NCI-H82 treated with DMSO at 0.1 percent for 48 hours (cell line): Measurements from ENCODE around the gene FYN.

Experiments
- DNase-seq: peaks from one replicate; lab custom pipeline; 2025; ENCODE audit not compliant: unreplicated experiment; lab: John Stamatoyannopoulos, UW

FYN gene

DNA sequence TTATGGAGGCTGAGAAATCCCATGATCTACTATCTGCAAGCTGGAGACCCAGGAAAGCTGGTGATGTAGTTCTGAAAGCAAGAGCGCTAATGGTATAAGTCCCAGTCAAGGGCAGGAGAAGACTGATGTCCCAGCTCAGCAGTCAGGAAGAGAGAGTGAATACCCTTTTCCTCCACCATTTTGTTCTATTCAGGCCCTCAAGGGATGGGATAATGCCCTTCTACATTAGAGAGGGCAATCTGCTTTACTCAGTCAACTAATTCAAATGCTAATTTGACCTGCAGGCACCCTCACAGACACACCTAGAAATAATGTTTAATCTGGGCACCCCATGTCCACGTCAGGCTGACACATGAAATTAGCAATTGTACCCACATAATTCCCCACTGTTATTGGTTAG, 10.8 kb upstream of the FYN start:
- no peak for DNase-seq

DNA sequence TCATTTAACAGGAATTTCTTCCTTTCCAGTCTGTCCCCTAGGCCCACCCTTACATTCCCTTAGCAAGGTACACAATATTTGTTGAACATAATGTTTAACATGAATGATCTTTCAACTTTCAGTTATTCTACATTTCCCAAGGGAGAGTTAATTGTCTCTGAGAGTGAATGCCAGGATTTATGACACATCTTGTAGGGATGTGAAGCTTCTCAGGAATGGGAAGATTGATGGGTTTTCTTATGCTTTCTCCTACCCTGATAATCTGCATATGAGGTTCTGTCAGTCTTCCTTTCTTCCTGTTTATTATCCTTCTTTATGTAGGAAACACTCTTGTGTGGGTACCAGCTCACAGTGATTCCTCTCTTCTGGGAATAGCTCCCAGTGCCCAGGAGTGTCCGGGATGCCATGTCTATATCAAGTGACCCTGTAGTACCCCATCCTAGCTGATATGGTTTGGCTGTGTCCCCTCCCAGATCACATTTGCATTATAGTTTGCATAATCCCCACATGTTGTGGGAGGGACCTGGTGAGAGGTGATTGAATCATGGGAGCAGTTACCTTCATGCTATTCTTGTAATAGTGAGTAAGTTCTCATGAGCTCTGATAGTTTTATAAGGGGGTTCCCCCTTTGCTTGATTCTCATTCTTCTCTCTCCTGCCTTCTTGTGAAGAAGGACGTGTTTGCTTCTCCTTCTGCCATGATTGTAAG, 7.1 kb upstream of the FYN start:
- DNase-seq = no peak

DNA sequence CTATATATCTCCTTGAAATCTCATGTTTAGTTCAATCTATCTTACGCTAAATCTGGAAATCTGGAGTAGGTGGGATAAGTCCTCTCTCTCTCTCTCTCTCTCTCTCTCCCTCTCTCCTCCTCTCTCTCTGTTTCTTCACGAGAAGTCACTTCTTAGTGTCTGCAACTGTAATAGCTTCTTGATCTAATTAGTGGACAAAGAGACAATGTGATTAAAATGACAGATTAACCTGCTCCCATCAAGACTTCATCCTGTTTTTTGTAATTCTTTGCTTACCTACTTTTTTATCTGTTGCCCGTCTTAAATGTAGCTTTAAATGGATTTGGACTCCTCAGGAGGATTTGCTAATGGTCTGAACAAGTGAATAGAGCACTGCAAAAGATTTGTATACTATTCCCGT, 2.5 kb upstream of the FYN start:
- DNase-seq = peak; percentile 97

DNA sequence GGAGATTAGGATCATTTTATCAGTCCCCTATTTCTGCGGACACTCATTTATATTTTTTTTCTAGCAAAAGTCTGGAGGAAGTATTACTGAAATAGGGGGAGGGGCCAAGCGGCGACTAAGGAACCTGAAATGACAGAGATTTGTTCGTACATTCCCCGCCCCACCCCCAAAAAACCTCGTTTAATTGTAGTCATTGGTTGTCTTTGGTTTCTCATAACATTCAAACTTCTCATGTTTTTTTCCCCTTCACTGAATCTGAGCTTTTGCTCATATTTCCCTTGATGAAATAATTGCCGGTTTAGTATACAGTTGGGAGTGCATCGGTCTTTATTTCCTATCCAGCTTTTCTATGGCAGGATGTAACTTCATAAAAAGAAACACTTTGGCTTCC, 768 bp upstream of the FYN start:
- no peak for DNase-seq

DNA sequence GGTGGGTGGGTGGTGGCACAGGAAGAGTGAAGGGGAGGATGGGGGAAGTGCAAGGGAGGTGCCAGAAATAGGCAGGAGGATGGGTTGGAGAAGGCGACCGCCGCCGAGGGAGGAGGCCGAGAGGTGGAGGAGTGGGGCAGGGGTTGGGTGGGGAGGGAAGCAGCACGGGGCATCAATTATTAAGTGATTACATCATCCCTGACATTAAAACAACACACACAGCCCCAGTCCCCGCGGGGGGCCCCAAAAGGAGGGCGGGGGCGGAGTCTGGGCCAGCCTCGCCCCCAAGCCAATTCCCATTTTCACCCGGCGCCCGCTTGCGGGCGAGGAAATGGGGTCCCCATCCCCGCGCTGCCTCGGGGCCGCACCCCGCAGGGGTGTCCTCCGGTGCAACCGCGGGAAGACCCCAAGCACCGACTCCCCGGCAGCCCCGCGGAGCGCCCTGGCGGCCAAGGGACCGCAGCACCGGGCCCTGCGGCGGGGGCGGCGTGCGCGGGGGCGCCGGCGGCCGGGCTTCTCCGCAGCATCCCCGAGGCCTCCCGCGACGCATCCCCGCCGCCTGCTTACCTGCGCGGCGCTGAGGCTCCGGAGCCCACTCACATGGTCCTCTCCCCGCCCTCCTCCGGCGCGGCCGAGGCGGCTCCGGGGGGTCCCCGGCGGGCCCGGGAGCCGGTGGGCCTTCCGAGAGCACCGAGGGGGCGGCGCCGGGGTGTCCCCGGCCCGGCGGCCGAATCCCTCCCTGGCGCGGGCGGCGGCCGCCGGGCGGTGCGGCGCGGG, 663 bp downstream of the FYN start:
- DNase-seq = no peak

DNA sequence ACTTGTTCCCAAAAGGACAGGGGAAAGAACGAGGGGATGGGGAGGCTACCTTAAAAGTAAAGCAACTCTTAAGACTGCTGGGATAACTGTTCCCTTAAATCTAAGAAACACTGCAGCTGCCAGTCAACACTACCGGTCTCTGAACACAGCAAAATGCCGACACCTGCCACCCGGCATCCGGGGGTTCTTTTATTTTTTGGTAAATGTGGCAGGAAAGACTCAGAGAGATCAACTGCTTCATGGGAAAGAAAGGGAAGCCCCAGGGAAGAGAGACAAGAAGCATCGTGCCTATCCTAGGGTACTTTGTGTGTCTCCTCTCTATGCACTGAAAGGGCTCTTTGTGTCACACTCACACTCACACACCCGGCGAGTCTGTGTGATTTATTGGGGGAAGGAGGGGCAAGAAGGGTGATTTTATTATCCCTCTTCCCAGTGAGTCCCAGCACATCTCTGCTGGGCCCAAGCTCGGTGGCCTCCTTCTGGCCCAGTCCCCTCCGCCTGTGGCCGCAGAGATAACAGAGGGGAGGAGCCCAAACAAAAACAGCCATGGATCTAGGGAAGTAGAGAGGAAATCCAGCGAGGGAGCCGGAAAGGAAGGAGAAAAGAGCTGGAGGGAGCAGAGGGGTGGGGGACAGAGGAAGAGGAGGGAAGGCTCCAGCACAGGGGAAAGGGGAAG, 1.4 kb downstream of the FYN start:
- DNase-seq = no peak

DNA sequence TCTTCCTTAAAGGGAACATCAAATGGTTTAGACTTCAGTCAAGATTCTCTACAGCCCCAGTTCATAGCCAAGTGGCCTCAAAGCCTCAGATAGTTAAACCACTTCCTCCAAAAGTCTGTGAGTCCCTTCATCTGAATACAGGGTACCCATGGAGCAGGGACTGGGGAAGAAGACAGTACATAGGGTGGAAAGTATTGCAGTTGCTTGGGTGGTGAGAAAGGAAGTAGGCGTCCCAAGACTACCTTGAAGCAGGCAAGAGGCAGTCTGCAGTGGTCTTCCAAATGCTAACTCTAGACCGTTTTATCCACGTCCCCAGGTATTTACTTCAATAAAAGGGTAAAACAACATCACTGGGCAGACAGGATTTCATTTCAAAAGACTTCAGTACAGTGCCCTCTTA, 2.0 kb downstream of the FYN start:
- DNase-seq = no peak

DNA sequence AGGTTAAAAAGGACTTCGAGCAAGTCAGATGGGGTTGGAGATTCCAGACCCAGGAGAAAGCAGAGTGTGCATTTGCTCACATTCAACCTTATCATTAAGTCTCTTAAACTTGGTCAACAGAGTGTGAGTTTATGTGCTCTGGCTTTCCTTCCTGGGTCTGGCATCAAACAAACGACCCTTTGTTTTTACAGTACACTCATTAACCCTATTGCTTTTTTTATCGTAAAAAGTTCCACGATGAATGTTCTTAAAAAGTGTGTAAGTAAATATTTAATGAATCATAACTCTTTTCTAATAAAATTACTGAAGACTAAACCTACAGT, 2.5 kb downstream of the FYN start:
- no peak for DNase-seq

DNA sequence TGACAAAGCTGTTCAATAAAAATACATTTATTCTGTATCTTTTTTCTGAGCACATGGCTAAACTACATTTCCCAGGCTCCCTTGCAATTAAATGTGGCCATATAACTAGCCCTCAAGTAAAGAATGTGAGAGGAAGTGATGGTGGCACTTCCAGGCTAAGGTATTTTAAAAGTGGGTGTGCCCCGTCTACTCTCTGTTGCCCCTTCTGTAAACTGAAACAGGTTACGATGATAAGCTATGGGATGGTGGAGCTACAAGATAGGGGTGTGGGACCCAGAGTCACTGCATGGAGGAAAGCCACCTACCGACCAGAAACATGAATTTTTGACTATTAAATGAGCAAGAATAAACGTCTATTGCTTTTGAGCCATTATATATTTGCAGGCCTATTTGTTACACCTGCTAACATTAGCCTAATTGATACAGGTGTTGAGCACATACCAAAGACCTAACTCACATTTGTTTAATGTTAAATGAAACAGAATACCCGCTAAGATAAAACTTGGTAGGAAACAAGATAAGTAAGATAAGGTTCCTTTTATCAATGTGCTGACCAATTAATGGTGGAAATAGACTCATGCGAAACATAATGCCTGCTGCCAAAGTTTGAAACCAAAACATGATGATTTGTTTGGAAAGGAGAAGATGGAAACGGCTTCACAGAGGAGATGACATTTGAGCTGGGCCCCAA, 3.1 kb downstream of the FYN start:
- DNase-seq = no peak

DNA sequence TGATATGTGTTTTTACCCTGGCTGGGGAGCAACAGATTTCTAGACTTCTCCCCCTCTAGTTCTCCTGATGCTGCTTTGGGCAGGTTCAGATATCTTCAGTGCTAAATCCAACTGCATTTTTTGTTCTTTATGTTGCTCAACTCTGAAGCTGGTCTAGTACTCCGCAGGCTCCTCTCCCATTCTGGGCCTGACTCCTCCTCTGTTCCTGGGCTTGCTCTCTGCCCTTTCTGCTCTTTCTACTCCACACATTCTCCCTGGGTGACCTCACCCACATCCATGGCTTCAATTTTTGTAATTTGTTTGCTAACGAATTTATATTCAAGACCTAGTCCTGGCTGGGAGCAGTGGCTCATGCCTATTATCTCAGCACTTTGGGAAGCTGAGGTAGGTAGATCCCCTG, 6.4 kb downstream of the FYN start:
- no peak for DNase-seq

DNA sequence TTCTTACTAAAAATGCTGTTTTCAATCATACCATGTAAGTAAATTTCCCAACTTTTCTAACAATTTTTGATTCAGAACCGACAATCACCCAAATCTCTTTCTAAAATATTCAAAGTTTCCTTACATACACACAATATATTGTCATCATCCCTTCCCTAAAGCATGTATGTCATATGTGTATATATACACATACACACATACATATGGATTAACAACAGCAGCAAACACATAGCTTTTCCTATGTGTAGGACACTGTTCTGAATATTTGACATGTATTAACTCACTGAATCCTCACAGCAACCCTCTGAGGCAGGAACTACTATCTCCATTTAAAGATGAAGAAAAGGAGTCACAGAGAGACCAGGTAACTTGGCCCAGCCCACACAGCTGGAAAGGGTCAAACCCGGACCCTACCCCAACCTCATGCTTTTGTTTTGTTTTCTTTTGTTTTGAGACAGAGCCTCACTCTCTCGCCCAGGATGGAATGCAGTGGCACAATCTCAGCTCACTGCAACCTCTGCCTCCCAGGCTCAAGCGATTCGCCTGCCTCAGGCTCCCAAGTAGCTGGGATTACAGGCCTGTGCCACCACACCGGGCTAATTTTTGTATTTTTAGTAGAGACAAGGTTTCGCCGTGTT, 7.2 kb downstream of the FYN start:
- no peak for DNase-seq

DNA sequence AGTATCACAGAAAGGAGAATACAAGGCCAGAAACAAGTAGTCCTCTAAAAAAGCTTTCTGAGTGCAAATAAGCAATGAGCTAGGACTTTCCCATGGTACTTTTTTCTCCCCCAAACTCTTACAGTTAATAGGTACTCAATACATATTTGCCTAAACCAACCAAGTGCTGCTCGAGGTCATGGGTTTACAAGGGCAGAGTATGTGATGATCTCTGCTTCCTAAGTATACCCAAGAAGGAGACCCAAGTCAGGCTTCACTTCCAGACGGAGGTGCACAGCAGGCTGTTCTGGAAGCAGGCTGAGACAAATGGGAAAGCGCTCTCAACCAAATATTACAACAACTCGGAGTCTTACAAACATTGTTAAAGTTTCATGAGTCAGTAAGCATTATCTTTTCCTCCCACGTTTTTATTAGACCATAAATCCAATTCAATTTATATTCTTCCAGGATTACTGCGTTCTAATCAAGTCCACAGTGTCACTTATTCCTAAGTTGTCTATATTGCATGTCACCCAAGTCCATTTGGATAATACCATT, 8.1 kb downstream of the FYN start:
- DNase-seq = no peak

DNA sequence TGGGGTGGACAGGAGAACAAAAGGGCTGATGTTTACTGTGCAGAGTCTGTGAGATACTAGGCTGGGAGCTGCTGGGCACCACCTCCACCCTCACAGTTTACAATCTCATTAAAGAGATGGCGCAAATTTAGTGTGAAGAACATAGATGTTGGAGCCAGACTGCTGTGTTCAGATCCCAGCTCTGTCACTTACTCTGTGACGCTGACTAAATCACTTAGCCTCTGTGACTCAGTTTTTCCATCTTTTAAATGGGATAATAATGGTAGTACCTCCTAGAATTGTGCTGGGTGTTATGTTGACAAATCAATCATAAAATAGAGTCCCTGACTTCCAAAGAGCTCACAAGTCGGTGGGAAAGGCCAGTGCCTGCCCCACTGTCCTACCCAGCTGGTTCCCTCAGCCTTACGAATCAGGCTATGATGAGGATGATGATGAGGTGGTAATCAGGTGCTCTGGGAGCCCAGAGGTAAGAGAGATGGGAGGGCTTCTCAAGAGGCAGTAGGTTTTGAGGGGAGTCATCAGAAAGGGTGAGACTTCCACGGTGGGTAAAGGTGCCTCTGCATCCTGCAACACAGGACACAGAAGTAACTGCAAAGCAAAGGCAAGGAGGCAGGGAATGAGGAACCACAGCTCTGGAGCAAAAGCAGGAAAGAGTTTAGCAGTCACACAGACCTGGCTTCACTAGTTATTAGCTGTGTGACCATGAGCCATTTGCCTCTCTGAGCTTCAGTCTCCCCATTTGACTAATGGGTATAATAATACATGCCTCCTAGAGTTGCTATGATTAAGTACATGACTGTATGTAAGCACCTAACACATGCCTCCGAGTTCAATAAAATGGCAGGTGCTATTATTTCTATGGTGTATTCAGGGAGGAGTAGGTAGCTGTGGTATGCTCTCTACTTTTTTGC, 8.9 kb downstream of the FYN start:
- no peak for DNase-seq

DNA sequence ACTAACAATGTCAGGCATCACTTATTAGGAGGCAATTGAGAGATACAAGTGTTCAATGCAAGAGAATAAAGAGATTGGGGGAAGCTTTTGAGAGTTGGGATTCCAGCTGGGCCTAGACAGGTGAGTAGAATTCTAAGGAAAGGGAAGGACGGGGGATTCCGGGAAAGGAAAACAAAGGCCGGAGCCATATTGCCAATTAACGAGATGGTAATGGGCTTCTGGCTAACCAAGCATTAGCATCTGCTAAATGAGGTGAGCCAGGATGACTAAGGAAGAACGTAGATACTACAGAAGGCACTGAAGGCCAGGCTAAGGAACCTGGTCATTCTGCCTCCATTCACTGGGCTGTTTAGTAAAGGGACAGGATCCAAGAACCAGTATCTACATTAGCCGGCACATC, 10.5 kb downstream of the FYN start:
- no peak for DNase-seq

DNA sequence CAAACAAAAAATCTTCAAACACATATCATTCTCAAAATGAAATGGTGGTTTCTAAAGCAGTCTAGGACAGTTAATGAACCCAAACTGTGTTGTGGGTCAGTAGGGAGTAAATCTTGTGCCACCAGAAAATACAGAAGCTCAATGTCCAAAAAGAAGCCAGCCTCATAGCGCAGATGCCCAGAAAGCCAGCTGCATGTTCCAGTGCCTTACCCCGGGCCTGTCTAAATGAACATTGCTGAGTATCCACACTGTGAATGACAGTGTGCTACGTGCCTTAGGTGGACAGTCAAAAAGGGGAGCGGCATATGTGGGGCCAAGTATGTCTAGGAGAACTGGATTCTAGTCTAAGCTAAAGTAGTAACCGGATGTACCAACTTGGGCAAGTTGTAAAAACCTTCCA, 10.9 kb downstream of the FYN start:
- DNase-seq = no peak

DNA sequence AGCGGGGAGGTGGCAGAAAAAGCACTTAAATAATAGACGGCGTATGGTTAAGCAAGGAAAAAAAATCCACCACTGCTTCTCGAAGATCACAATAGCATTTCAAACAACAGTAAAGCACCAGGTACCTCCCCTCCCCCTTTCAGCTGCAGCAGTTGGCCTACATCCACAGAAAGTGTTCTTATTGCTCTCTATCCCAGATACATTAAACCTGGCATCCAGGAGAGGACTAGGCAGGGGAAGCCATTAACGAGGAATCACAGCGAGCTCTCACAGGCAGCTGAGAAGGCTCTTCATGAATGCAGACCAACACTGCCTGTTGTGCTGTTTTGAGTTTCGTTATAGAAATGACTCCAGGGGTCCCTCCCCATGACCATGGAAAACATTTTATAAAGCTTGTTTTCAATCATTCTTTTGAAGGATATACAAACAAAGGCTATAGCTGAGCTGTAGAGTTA, 11.8 kb downstream of the FYN start:
- DNase-seq = no peak

DNA sequence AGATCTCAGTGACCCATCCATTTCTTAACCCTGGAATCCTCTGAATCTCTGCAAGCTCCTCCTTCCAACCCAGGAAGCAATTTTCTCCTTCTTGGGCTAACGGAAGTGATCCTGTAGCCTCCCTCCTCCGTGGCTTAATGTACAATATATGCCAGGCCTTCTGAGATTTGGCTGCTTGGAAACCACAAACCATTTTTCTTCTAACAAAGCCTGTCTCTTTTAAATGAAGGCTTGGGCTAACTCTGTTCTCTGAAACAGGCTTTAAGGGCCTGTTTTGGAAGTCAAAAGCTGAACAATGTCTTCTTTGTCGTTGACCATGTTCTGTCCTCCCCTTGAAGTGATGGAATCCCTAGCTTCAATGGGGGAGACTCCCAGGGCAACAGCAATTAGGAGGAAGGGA, 14.9 kb downstream of the FYN start:
- no peak for DNase-seq

DNA sequence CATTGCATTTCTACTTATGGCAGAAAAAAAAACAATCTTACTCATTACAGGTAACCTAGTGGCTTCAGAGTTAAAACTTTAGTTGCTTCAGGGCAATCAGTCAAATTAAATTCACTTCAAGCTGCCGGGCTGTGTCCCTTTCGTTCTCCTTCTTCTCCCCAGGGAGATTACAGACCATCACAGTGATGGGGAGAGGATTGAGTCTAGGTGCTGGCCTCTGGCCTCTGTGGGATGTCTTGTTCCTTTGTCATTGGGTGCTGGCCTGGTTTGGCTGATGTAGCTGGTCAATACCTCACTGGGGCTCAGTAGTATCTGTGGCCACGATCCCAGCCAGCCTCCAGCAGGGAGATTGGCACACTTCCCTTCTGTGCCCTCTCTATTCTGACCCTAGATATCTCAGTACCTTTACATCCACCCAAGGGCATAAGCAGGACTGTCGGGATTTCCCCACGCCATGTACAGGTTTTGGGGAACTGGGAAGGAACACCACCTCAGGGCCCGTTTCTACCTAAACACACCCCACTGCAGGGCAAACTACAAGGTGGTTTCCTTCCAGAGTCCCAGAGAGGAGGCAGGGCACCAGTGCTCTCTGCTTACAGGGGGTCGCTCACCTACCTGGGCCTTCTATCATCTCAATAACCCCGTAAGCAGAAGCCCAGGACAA, 15.4 kb downstream of the FYN start:
- no peak for DNase-seq

DNA sequence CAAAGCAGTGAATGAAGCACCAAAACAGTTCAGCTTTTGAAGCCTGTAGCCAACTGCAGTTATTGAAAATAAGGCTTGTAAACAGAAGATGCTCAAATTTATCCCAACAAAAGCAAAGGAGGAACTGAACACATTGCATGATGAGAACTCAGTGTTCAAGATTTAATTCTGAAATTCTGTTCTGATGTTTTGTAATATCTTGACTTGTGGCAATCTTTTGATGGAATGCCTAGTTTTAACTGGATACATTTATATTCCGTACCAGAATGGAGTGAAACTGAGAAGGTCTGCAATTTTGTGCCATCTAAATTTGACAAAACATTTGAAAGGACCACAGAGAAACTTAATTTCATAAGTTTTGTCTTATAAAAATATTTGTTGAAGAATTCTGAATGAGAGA, 17.5 kb downstream of the FYN start:
- no peak for DNase-seq
